H1 (cell line): ENCODE data around the gene WNT9A. TPM values are rescaled to one million over a fixed set of nuclear protein-coding genes. Genes with fewer than 3 reads are reported as not detected.

Experiments
- CTCF ChIA-PET: fragments of 300-600 bp; sonication (Branson Sonifier 250); formaldehyde crosslinking; loops from one replicate; lab custom pipeline; 2021; ENCODE audit not compliant: partially characterized antibody; lab: Charles Lee
- POLR2A ChIA-PET: fragments of 300-600 bp; sonication (Branson Sonifier 250); formaldehyde crosslinking; loops from one replicate; lab custom pipeline; 2021; ENCODE audit warnings: inconsistent platforms; ENCODE audit not compliant: partially characterized antibody; lab: Charles Lee
- DNase-seq, 2 experiments: peaks; one replicate each; pipeline versions ENCODE4 v3.0.0 to v3.0.0-alpha.2; 2010 to 2022; ENCODE audit warnings: low spot score in 2 of 2, low read depth in 1 of 2, mixed read lengths in 1 of 2
- FAIRE-seq: peaks from 2 replicates; lab custom pipeline; 2011; peaks lifted over from hg19 to GRCh38; lab: Jason Lieb, UNC
- H2AFZ ChIP-seq: 2 replicates; pipeline ENCODE4 v1.8.1; 2012; ENCODE audit warnings: low read length, inconsistent platforms
- H2AK5ac ChIP-seq: 2 replicates; pipeline ENCODE4 v1.6.1; 2013; ENCODE audit warnings: low read depth, low read length
- H2BK120ac ChIP-seq: replicated peaks from 2 replicates; pipeline ENCODE3; 2013; ENCODE audit warnings: low read depth, low read length, inconsistent platforms
- H2BK12ac ChIP-seq: 2 replicates; pipeline ENCODE4 v1.6.1; 2013; ENCODE audit warnings: low read depth, low read length
- H2BK15ac ChIP-seq: 2 replicates; pipeline ENCODE4 v1.6.1; 2013; ENCODE audit warnings: low read length
- H2BK20ac ChIP-seq: 2 replicates; pipeline ENCODE4 v1.6.1; 2013; ENCODE audit warnings: low read length
- H2BK5ac ChIP-seq: 2 replicates; pipeline ENCODE4 v1.6.1; 2013; ENCODE audit warnings: low read depth, low read length
- H3K14ac ChIP-seq: 2 replicates; pipeline ENCODE4 v1.6.1; 2013; ENCODE audit warnings: inconsistent platforms; ENCODE audit not compliant: insufficient read length
- H3K18ac ChIP-seq: 2 replicates; pipeline ENCODE4 v1.6.1; 2013; ENCODE audit warnings: low read length; ENCODE audit errors: extremely low read depth
- H3K23ac ChIP-seq: 2 replicates; pipeline ENCODE4 v1.6.1; 2013; ENCODE audit warnings: inconsistent platforms; ENCODE audit not compliant: insufficient read length
- H3K23me2 ChIP-seq: 2 replicates; pipeline ENCODE4 v1.6.1; 2013; ENCODE audit warnings: low read depth, low read length
- H3K27ac ChIP-seq: 2 replicates; pipeline ENCODE4 v1.6.1; 2011; ENCODE audit warnings: low read depth, low read length, inconsistent platforms
- H3K27me3 ChIP-seq, 4 experiments: replicated peaks in 1 of 4; 1 replicate in 1 of 4; 2 replicates in 3 of 4; pipeline versions ENCODE4 v1.6.1 to v1.8.1; 2011 to 2013; ENCODE audit warnings: low read length in 3 of 4, mild to moderate bottlenecking in 3 of 4, inconsistent platforms in 2 of 4, mixed read lengths in 2 of 4, moderate library complexity in 1 of 4; ENCODE audit not compliant: control insufficient read depth in 3 of 4, insufficient read depth in 3 of 4; ENCODE audit errors: extremely low read depth in 1 of 4
- H3K36me3 ChIP-seq, 4 experiments: 2 replicates each; pipeline versions ENCODE4 v1.6.1 to v1.8.1; 2011 to 2013; ENCODE audit warnings: mild to moderate bottlenecking in 4 of 4, low read length in 3 of 4, moderate library complexity in 2 of 4, control low read depth in 1 of 4, inconsistent platforms in 1 of 4; ENCODE audit not compliant: insufficient read depth in 4 of 4, control insufficient read depth in 2 of 4
- H3K4ac ChIP-seq: replicated peaks from 2 replicates; pipeline ENCODE3; 2013; ENCODE audit warnings: low read length, low read depth, mixed read lengths, inconsistent platforms; ENCODE audit not compliant: insufficient read length
- H3K4me1 ChIP-seq, 4 experiments: replicated peaks in 1 of 4; 1 replicate in 1 of 4; 2 replicates in 3 of 4; pipeline versions ENCODE4 v1.6.1 to v1.8.1; 2011 to 2013; ENCODE audit warnings: low read length in 3 of 4, inconsistent platforms in 2 of 4, mixed read lengths in 1 of 4; ENCODE audit not compliant: insufficient read depth in 4 of 4, control insufficient read depth in 3 of 4
- H3K4me2 ChIP-seq, 2 experiments: 2 replicates each; pipeline versions ENCODE4 v1.6.1 to v1.8.1; 2011 to 2013; ENCODE audit warnings: low read depth in 2 of 2, low read length in 2 of 2, control low read depth in 1 of 2, inconsistent platforms in 1 of 2, mild to moderate bottlenecking in 1 of 2; ENCODE audit not compliant: insufficient read depth in 1 of 2
- H3K4me3 ChIP-seq, 4 experiments: fragments of 200-600, 300-600 bp in 1 of 4; sonication (generic), shearing (Covaris generic), sonication (Bioruptor Twin) in 1 of 4; 2 replicates each; pipeline versions ENCODE4 v1.5.1 to v1.8.1; 2011 to 2016; ENCODE audit warnings: low read length in 4 of 4, low read depth in 3 of 4, control low read depth in 2 of 4, inconsistent platforms in 2 of 4, mild to moderate bottlenecking in 2 of 4, mixed read lengths in 1 of 4, moderate library complexity in 1 of 4; ENCODE audit not compliant: insufficient read depth in 2 of 4; ENCODE audit errors: extremely low read depth in 1 of 4
- H3K56ac ChIP-seq: replicated peaks from 2 replicates; pipeline ENCODE3; 2013; ENCODE audit warnings: low read depth, mild to moderate bottlenecking, mixed read lengths, low read length, inconsistent platforms; ENCODE audit not compliant: insufficient read length
- H3K79me1 ChIP-seq: 2 replicates; pipeline ENCODE4 v1.6.1; 2013; ENCODE audit warnings: low read depth, low read length, control low read depth
- H3K79me2 ChIP-seq, 2 experiments: 2 replicates each; pipeline versions ENCODE4 v1.6.1 to v1.8.1; 2012 to 2013; ENCODE audit warnings: low read length in 2 of 2, mild to moderate bottlenecking in 2 of 2, inconsistent platforms in 1 of 2; ENCODE audit not compliant: insufficient read depth in 2 of 2, control insufficient read depth in 1 of 2
- H3K9ac ChIP-seq, 4 experiments: replicated peaks in 1 of 4; 1 replicate in 1 of 4; 2 replicates in 3 of 4; pipeline versions ENCODE4 v1.6.1 to v1.8.1; 2011 to 2013; ENCODE audit warnings: low read depth in 3 of 4, low read length in 3 of 4, control low read depth in 2 of 4, mild to moderate bottlenecking in 2 of 4, moderate library complexity in 2 of 4, inconsistent platforms in 1 of 4; ENCODE audit errors: extremely low read depth in 1 of 4
- H3K9me3 ChIP-seq, 2 experiments: 2 replicates each; pipeline versions ENCODE4 v1.6.1 to v1.8.1; 2012 to 2013; ENCODE audit warnings: mild to moderate bottlenecking in 2 of 2, moderate library complexity in 2 of 2, control low read depth in 1 of 2, inconsistent platforms in 1 of 2, low read depth in 1 of 2, low read length in 1 of 2, mixed read lengths in 1 of 2; ENCODE audit not compliant: insufficient read depth in 2 of 2
- H4K20me1 ChIP-seq, 2 experiments: replicated peaks in 1 of 2; 2 replicates each; pipeline versions ENCODE3 to v1.8.1; 2011 to 2013; ENCODE audit warnings: inconsistent platforms in 2 of 2, low read length in 2 of 2, mild to moderate bottlenecking in 1 of 2; ENCODE audit not compliant: insufficient read depth in 2 of 2, control insufficient read depth in 1 of 2
- H4K5ac ChIP-seq: 2 replicates; pipeline ENCODE4 v1.6.1; 2013; ENCODE audit warnings: low read length, low read depth, mixed read lengths, inconsistent platforms; ENCODE audit not compliant: insufficient read length
- H4K8ac ChIP-seq: 2 replicates; pipeline ENCODE4 v1.8.0; 2013; ENCODE audit warnings: mild to moderate bottlenecking, moderate library complexity, low read length, inconsistent platforms; ENCODE audit not compliant: insufficient read depth; ENCODE audit errors: extremely low read depth
- H4K91ac ChIP-seq: replicated peaks from 2 replicates; pipeline ENCODE3; 2013; ENCODE audit warnings: low read length, mixed read lengths, inconsistent platforms; ENCODE audit not compliant: insufficient read length
- CHD2 ChIP-seq: IDR thresholded peaks from 2 replicates; pipeline ENCODE4 v1.6.1; 2012; ENCODE audit warnings: low read length, improper control_type of control experiment
- CREB1 ChIP-seq: IDR thresholded peaks from 2 replicates; pipeline ENCODE4 v1.6.1; 2012; ENCODE audit warnings: inconsistent platforms
- EZH2 ChIP-seq: fragments of 200-600 bp; sonication (generic); IDR thresholded peaks from 2 replicates; pipeline ENCODE4 v1.7.1; 2012; ENCODE audit warnings: low read depth, mild to moderate bottlenecking, moderate library complexity, low read length, inconsistent platforms; ENCODE audit not compliant: severe bottlenecking
- GABPA ChIP-seq: IDR thresholded peaks from 2 replicates; pipeline ENCODE4 v1.6.1; 2011; ENCODE audit warnings: mild to moderate bottlenecking, low read length, moderate library complexity, borderline replicate concordance; ENCODE audit not compliant: insufficient read depth
- NRF1 ChIP-seq: IDR thresholded peaks from 2 replicates; pipeline ENCODE4 v1.6.1; 2011; ENCODE audit warnings: mild to moderate bottlenecking, low read depth, low read length, improper control_type of control experiment
- POU5F1 ChIP-seq: IDR thresholded peaks from 2 replicates; pipeline ENCODE4 v1.6.1; 2011; ENCODE audit warnings: low read depth, mild to moderate bottlenecking, low read length, moderate library complexity
- SIRT6 ChIP-seq: IDR thresholded peaks from one replicate; pipeline ENCODE4 v1.7.1; 2012; ENCODE audit warnings: low read length, inconsistent platforms
- SP1 ChIP-seq: IDR thresholded peaks from 2 replicates; pipeline ENCODE4 v1.6.1; 2011; ENCODE audit warnings: low read depth, low read length
- ZNF274 ChIP-seq: IDR thresholded peaks from 2 replicates; pipeline ENCODE4 v1.7.0; 2012; ENCODE audit warnings: low read length, borderline replicate concordance; ENCODE audit errors: extremely low read depth
- WGBS, 2 experiments: shearing (Covaris generic) in 1 of 2; methylation state at CpG; one replicate each; pipeline versions ENCODE4 v1.1.6 to v1.1.7; 2013 to 2015; ENCODE audit warnings: low lambda C conversion rate in 2 of 2, mixed read lengths in 2 of 2, inconsistent platforms in 1 of 2, low coverage in 1 of 2, missing lambda C conversion rate in 1 of 2; ENCODE audit not compliant: insufficient replicate concordance in 2 of 2, insufficient coverage in 1 of 2, insufficient read length in 1 of 2; ENCODE audit errors: extremely low coverage in 1 of 2, missing lambda C conversion rate in 1 of 2; 5-methylcytosine and 5-hydroxymethylcytosine counted together
- polyA plus RNA-seq, 7 experiments: library from polyadenylated mRNA; depleted of rRNA in 3 of 7; stranded (reverse) in 5 of 7; unstranded in 2 of 7; fragments of >200 nt in 5 of 7; fragments of 200-250 nt in 2 of 7; gene quantifications; 1 replicate in 5 of 7; 2 replicates in 1 of 7; 4 replicates in 1 of 7; pipeline versions ENCODE4 v1.2.1 to v1.2.3, GENCODE V29; 2011 to 2013; ENCODE audit warnings: missing spikeins in 2 of 7, mixed read lengths in 2 of 7
- total RNA-seq: library from RNA; stranded (reverse); fragmentation: NEBNext Ultra II Directional; extraction: Animal tissue kit (Norgen Biotek cat#: 25700); gene quantifications from 2 replicates; pipeline ENCODE4 v1.2.1, GENCODE V29; 2021

WNT9A gene
- total and polyA plus RNA-seq, 2 of the 8 experiments (the other 6 are each of a cell fraction or from before 2014, with no cell fraction given): 1.1 to 1.5 TPM

- ChIA-PET POLR2A (no interaction called here), CTCF (interaction anchor here (1.0 to 2.6 kb wide), 4 partner anchors 9 to 135 kb away, joined by 3 to 7 read pairs (median 6); no protein-coding TSS in a partner anchor)
- Histone ChIP-seq H2BK120ac (no peak overlapping the region), H3K9me3 (no peaks in the 10 kb centered on the region), H3K56ac (no peak overlapping the region), H2AK5ac (no peak overlapping the region), H2BK15ac (no peak overlapping the region), H4K8ac (no peak overlapping the region), H3K4me3 (no peak overlapping the region), H3K14ac (no peak overlapping the region), H2AFZ (no peak overlapping the region), H3K36me3 (no peaks in the 10 kb centered on the region), H3K79me2 (no peaks in the 10 kb centered on the region), H4K20me1 (no peaks in the 10 kb centered on the region), H3K18ac (no peak overlapping the region), H2BK5ac (no peak overlapping the region), H3K4me1 (peaks cover 0 to 7% (median 3%) of the 10 kb centered on the region in 4 experiments; a peak in 5 of 7 replicates), H3K27me3 (no peaks in the 10 kb centered on the region), H3K27ac (no peak overlapping the region), H3K23ac (no peak overlapping the region), H3K4me2 (no peak overlapping the region), H3K23me2 (no peaks in the 10 kb centered on the region; the same call in 1 of the 2 replicates), H4K5ac (no peak overlapping the region), H4K91ac (no peak overlapping the region), H3K9ac (no peak overlapping the region), H3K79me1 (no peaks in the 10 kb centered on the region), H2BK12ac (no peak overlapping the region), H2BK20ac (no peak overlapping the region), H3K4ac (no peak overlapping the region)
- TF ChIP-seq SP1 (no peak), CREB1 (no peak), POU5F1 (no peak), CHD2 (no peak), EZH2 (no peak), NRF1 (no peak), ZNF274 (no peak), SIRT6 (no peak), GABPA (no peak)
- WGBS, 2 experiments: 74% methylated on average over 5 of the region's 6 CpGs; no CpG with 5 or more reads in 1 of the 2 experiments
- DNase-seq: peak in 1 of 2 experiments; percentile 23
- FAIRE-seq: no peak
These were observed 49.9 kb downstream of the WNT9A start for GRCh38 chr1:227897704-227898438.
